Activated CD8-positive, alpha-beta memory T cell treated with anti-CD3 and anti-CD28 coated beads for 36 hours (primary cell): ENCODE data around the gene SLC25A19. TPM values are rescaled to one million over a fixed set of nuclear protein-coding genes. Genes with fewer than 3 reads are reported as not detected.

Source experiments
- CTCF ChIA-PET: fragments of 350-600 bp; sonication (Branson Sonifier 250); formaldehyde crosslinking; loops from one replicate; lab custom pipeline; 2021; ENCODE audit warnings: antibody characterized with exemption; lab: Charles Lee
- POLR2A ChIA-PET: fragments of 350-600 bp; sonication (Branson Sonifier 250); formaldehyde crosslinking; loops from one replicate; lab custom pipeline; 2021; ENCODE audit warnings: antibody characterized with exemption; lab: Charles Lee
- total RNA-seq, 2 experiments: library from RNA; stranded (reverse); gene quantifications; one replicate each; pipeline ENCODE4 v1.2.3, GENCODE V29; 2021

The SLC25A19 gene
- total RNA-seq, 2 experiments from 2014 or later, result 136 to 141 TPM

GRCh38 chr17:75240394-75241142 lies 48.7 kb downstream of the SLC25A19 start:
- ChIA-PET POLR2A (interaction anchor here (0.5 to 1.0 kb wide), 3 partner anchors 20 to 118 kb away, joined by 3 to 6 read pairs (median 4); partner anchors contain the start of gene GGA3), CTCF (interaction anchor here (0.6 to 5.1 kb wide), 12 partner anchors 9 to 1161 kb away, joined by 3 to 39 read pairs (median 4); partner anchors contain the start of genes GGA3, MIF4GD and MRPS7)

GRCh38 chr17:75239778-75240393 lies 49.3 kb downstream of the SLC25A19 start:
- ChIA-PET POLR2A (interaction anchor here (0.6 to 1.0 kb wide), 2 partner anchors 21 to 37 kb away, joined by 3 to 6 read pairs; partner anchors contain the start of gene GGA3), CTCF (interaction anchor here (0.6 to 5.1 kb wide), 15 partner anchors 10 to 1162 kb away, joined by 3 to 39 read pairs (median 4); partner anchors contain the start of genes GGA3, MIF4GD and MRPS7)

GRCh38 chr17:75239214-75239613 lies 50.0 kb downstream of the SLC25A19 start:
- CTCF ChIA-PET, result interaction anchor here (0.9 to 5.1 kb wide), 9 partner anchors 10 to 189 kb away, joined by 3 to 39 read pairs (median 13); partner anchors contain the start of genes GGA3, MIF4GD and MRPS7
- POLR2A ChIA-PET, result no interaction called here

DNA sequence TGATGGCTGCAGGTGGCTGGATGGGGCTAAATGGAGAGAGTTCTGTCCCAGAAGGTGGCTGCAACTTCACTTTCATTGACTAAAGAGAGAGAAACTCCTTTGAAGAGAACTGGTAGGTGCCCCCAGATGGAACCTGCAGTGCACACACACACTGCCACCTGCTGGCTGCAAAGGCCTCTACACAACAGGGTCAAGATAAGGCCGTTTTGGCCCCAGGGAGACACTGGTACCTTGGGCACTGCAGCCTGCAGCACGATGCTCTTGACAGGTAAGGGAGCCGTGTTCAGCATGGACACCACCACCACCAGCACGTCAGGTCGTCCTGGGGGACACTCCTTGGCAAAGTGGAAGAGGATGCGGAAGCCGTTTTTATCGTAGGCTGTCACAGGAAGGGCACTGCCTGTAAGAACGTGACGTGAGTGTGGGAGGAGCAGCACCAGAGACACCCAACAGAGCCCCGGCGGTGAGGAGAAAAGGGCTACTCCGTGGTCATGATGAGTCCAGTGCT lies 50.5 kb downstream of the SLC25A19 start:
- POLR2A ChIA-PET, result no interaction called here
- CTCF ChIA-PET, result interaction anchor here (0.7 to 5.1 kb wide), 14 partner anchors 9 to 278 kb away, joined by 3 to 39 read pairs (median 4); partner anchors contain the start of genes GGA3, MIF4GD, MRPS7 and TSEN54

- POLR2A ChIA-PET, result no interaction called here
- CTCF ChIA-PET, result interaction anchor here (0.7 to 5.1 kb wide), 8 partner anchors 9 to 278 kb away, joined by 3 to 21 read pairs (median 4); partner anchors contain the start of genes GGA3, MIF4GD and TSEN54
These were observed 51.1 kb downstream of the SLC25A19 start for GRCh38 chr17:75238020-75238580.

DNA sequence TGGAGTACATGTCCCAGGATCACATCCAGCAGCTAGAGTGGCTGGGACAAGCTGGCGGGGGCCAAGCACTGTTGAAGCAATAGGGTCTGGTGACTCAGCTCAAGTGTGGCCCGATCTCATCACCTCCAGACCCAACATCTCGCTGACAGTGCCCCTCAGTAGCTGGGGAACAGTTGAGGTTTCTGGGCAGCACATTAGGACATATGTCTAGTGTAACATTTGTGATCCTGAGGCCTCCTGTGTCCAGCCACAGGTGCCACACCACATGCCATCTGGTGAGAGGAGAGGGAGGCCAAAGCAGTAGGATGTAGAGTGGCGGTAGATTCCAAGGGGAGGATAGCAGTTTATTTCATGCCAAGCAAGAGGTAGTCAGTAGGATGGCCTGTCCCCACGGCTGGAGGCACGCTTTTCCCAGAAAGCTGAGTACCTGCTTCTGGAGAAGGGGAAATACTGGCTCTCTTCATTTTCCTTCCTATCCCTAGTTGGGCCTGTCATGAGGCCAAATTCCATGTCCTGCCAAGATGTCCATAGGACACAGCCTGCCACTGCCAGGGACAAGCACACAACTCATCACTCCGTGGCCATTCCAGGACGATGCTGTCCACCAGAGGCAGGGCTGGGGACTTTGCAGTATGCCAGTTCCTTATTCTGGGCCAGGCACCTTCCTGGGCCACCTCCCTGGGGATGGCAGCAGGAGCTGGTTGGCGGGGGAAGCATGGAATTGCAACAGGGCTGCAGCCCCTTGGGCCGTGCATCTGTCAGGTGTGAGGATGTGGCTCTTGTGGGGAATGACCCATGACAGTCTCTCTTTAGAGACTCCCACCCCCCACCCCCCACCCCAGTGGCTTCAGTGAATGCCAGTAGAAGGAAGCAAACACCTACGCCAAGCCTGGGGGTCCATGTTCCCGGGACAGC lies 51.9 kb downstream of the SLC25A19 start:
- ChIA-PET CTCF (interaction anchor here (0.5 to 5.1 kb wide), 8 partner anchors 8 to 279 kb away, joined by 3 to 21 read pairs (median 4); partner anchors contain the start of genes GGA3, MIF4GD and TSEN54), POLR2A (interaction anchor here (0.6 kb wide), 1 partner anchor 65 kb away, joined by 3 read pairs; no protein-coding TSS in a partner anchor)

- CTCF ChIA-PET, result no interaction called here
These were observed 56.4 kb downstream of the SLC25A19 start for GRCh38 chr17:75232786-75233185.

DNA sequence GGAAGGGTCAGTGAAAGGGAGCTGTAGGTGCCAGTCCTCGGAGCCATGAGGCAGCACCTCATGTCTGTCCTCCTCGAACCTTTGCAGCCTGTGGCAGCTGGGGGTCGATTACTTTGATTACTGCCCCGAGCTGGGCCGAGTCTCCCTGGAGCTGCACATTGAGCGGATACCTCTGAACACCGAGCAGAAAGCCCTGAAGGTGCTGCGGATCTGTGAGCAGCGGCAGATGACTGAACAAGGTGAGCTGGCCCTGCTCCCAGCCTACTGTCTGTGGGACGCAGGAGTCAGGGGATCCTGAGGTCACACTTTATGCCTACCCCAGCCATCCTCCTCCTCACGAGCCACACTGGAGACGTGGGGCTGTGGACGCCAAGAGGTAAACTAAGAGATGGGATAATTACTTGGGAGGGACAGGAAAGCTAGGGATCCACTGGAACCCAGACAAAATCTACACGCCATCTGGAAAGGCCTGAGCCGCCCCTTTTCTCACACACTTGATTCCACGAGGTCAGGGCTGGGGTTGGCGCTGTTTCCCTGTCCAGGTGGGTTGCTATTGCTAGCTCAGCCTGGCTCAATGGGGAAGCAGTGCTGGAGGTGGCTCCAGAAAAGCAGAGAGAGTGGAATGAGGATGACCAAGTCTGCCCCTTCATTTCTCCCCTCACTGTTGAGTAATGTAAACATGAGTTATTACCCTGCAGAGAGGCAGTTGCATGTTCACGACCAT lies 57.3 kb downstream of the SLC25A19 start:
- POLR2A ChIA-PET, result interaction anchor here (1.2 kb wide), 1 partner anchor 103 kb away, joined by 4 read pairs; no protein-coding TSS in a partner anchor
- CTCF ChIA-PET, result interaction anchor here (0.8 to 2.1 kb wide), 2 partner anchors 39 to 118 kb away, joined by 3 to 5 read pairs; partner anchors contain the start of gene MIF4GD

More at GRCh38 chr17:75232786-75233185, 56.4 kb downstream of the SLC25A19 start:
- POLR2A ChIA-PET, result no interaction called here

DNA sequence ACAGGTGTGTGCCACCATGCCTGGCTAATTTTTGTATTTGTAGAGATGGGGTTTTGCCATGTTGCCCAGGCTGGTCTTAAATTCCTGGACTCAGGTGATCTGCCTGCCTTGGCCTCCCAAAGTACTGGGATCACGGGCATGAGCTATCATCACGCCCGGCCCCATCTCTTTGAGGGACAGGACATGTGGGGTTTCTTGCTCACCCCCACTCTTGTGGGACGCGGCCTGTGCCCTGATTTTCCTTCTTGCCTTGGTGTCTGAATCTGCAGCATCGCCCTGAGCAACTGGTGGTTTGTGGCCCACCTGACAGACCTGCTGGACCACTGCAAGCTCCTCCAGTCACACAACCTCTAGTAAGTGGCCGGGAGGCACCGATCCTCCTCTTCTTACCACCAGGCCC lies 58.2 kb downstream of the SLC25A19 start:
- ChIA-PET CTCF (interaction anchor here (0.8 to 3.8 kb wide), 4 partner anchors 8 to 117 kb away, joined by 3 to 21 read pairs (median 5); partner anchors contain the start of gene MIF4GD), POLR2A (interaction anchor here (1.1 to 1.2 kb wide), 2 partner anchors 19 to 102 kb away, joined by 3 to 4 read pairs; no protein-coding TSS in a partner anchor)

DNA sequence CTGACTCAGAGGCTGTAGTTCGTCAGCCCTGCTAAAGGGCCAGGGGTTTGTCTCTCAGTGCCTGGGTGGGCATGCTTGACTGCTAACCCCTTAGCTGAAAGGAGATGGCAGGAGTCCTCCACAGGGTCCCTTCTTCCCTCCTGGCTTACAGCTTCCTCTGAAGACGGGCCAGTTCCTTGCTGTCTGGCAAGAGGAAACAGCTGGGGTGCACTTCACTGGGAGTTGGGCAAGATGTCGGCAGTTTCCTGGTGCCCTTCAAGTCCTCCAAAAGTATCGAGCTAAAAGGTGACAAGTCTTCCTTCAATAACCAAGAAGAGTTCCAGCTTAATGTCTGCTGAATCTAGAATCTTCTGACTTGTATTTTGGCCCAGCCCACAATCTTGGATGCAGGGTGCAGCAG lies 60.4 kb downstream of the SLC25A19 start:
- ChIA-PET CTCF (interaction anchor here (3.8 kb wide), 1 partner anchor 11 kb away, joined by 21 read pairs; no protein-coding TSS in a partner anchor), POLR2A (no interaction called here)

DNA sequence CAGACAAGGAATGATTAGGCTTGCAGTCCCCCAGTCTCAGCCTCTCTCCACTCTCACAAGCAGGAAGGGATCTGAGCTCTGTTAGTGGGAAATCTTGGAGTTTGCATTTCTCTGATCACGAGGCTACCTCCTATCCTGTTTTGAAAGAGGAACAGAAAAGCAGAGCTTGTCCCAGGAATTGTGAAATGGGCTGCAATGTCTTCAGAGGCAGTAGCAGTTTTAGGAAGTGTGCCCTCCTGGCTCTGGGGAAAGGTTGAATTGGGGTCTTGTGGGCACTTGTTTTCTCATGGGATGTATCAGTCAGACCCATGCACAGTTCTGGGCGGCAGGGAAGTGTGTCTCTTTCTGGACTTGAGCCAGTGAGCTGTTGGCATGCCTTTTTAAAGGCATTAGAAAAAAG lies 60.9 kb downstream of the SLC25A19 start:
- CTCF ChIA-PET, result interaction anchor here (3.8 kb wide), 1 partner anchor 11 kb away, joined by 21 read pairs; no protein-coding TSS in a partner anchor

GRCh38 chr17:75227729-75228128 lies 61.5 kb downstream of the SLC25A19 start:
- POLR2A ChIA-PET, result no interaction called here

More for the DNA sequence above, 60.9 kb downstream of the SLC25A19 start:
- POLR2A ChIA-PET, result no interaction called here

GRCh38 chr17:75225016-75225415 lies 64.2 kb downstream of the SLC25A19 start:
- POLR2A ChIA-PET, result no interaction called here
- CTCF ChIA-PET, result interaction anchor here (0.6 to 1.0 kb wide), 2 partner anchors 45 to 444 kb away, joined by 3 to 5 read pairs; no protein-coding TSS in a partner anchor

More at GRCh38 chr17:75227729-75228128, 61.5 kb downstream of the SLC25A19 start:
- CTCF ChIA-PET, result interaction anchor here (3.8 kb wide), 1 partner anchor 12 kb away, joined by 21 read pairs; no protein-coding TSS in a partner anchor
